GM06990 (cell line): Measurements from ENCODE around the gene GNA14.

Experiments used
- DNase-seq: peaks from one replicate; pipeline ENCODE4 v3.0.0-alpha.2; 2011; ENCODE audit not compliant: insufficient read length; ENCODE audit errors: extremely low read depth
- H3K27me3 ChIP-seq: replicated peaks from 2 replicates; pipeline ENCODE4 v1.6.0; 2011; ENCODE audit warnings: low read length; ENCODE audit not compliant: control insufficient read depth, insufficient read depth
- H3K36me3 ChIP-seq: 2 replicates; pipeline ENCODE4 v1.5.1; 2011; ENCODE audit warnings: low read length; ENCODE audit not compliant: control insufficient read depth, insufficient read depth
- H3K4me3 ChIP-seq: replicated peaks from 2 replicates; pipeline ENCODE4 v1.5.1; 2011; ENCODE audit warnings: low read depth, mild to moderate bottlenecking, control low read depth, low read length
- TF ChIP-seq, protein P1 (sequence below): IDR thresholded peaks from 2 replicates; pipeline ENCODE4 v1.5.1; 2011; ENCODE audit warnings: low read length, control low read depth, mild to moderate bottlenecking, inconsistent platforms; ENCODE audit not compliant: insufficient read depth, poor library complexity, severe bottlenecking

GNA14 gene

DNA sequence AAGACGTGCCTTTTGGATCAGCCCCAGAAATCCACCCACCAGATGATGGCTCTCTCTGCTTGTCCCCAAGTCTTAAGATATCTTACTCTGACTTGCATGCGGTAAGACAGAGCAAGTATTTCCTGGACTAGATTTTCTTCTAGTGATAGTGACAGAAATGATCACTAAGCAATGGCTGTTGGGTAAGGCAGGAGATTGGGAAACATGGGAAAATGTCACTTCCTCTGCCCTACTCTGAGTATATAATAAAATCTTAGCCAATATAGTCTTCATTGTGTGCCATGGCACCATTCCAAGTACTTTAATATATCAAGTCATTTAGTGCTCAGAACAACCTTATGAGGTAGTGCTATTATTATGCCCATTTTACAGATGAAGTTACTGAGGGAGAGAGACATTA lies 31.0 kb upstream of the GNA14 start:
- Histone ChIP-seq H3K36me3 (no peaks in the 10 kb centered on the region), H3K27me3 (no peaks in the 10 kb centered on the region), H3K4me3 (no peak overlapping the region)
- no peak for DNase-seq
- TF ChIP-seq, protein P1, sequence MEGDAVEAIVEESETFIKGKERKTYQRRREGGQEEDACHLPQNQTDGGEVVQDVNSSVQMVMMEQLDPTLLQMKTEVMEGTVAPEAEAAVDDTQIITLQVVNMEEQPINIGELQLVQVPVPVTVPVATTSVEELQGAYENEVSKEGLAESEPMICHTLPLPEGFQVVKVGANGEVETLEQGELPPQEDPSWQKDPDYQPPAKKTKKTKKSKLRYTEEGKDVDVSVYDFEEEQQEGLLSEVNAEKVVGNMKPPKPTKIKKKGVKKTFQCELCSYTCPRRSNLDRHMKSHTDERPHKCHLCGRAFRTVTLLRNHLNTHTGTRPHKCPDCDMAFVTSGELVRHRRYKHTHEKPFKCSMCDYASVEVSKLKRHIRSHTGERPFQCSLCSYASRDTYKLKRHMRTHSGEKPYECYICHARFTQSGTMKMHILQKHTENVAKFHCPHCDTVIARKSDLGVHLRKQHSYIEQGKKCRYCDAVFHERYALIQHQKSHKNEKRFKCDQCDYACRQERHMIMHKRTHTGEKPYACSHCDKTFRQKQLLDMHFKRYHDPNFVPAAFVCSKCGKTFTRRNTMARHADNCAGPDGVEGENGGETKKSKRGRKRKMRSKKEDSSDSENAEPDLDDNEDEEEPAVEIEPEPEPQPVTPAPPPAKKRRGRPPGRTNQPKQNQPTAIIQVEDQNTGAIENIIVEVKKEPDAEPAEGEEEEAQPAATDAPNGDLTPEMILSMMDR, result no peak

DNA sequence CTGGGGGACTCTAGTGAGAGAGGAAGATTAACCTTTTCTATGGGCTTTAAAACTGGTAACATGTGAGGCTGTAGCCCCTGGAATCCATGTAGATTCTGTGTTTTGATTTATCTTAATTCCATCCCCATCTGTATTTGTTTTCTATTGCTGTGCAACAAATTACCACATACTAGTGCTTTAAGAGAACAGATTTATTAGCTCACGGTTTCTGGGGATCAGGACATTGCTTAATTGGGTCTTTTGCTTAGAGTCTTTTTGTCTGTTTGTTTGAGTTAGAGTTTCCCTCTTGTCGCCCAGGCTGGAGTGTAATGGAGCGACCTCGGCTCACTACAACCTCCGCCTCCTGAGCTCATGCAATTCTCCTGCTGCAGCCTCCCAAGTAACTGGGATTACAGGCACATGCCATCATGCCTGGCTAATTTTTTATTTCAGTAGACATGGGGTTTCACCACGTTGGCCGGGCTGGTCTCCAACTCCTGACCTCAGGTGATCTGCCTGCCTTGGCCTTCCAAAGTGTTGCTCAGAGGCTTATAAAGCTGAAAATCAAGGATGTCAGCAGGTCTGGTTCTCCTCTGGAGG lies 29.9 kb upstream of the GNA14 start:
- TF ChIP-seq, protein P1, result no peak
- no peak overlapping the region for H3K4me3 ChIP-seq
- no peaks in the 10 kb centered on the region for H3K27me3 ChIP-seq
- no peaks in the 10 kb centered on the region for H3K36me3 ChIP-seq
- no peak for DNase-seq

DNA sequence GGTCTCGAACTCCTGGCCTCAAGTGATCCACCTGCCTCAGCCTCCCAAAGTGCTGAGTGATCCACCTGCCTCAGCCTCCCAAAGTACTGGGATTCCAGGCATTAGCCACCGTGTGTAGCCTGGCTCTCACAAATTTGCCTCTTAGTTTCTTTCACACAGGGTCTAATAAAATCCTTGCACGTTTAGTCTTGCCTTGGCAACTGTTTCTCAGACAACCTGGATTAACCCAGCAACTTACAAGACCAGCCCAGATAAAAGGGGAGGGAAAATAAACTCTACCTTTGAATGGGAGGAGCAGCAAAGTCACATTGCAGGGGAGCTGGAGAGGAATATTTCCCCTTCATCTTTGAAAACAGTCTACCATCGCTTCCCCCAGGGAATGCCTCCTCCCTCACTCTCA lies 29.3 kb upstream of the GNA14 start:
- DNase-seq, result no peak

DNA sequence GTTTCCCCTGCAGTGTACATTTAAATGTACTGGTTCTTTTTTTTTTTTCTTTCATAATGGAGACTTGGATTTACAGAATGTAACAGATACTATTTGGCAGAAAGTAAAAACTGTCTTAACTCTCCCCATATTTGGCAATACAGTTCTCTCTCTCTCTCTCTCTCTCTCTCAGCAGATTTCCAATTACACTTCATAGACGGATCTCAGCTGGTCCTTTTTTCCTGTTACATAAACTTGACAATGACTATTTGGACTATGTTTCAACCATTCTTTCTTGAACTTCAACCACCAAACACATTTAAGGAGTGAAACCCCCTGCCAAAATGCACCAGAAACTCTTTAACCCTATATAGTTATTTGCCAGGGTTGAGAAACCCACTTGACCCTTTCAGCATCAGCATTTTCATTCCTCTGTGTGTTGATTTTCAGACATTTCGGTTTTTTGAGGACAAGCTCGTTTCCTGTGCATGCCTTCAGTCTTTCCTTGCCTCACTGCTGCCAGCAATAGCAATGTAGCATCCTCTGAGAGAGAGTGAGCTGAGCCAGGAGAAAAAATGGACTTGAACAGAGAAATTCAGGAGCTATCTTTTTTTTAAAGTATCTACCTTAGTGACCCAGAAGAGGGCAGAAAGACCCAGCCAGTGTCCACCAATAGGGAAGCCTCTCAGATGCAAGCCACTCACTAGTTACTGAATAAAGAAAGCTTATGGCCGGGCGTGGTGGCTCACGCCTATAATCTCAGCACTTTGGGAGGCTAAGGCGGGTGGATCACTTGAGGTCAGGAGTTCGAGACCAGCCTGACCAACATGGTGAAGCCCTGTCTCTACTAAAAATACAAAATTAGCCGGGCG lies 26.0 kb upstream of the GNA14 start:
- Histone ChIP-seq H3K4me3 (no peak overlapping the region), H3K27me3 (no peaks in the 10 kb centered on the region), H3K36me3 (no peaks in the 10 kb centered on the region)
- TF ChIP-seq, protein P1, result no peak
- no peak for DNase-seq

More for the DNA sequence above, 29.3 kb upstream of the GNA14 start:
- H3K4me3 ChIP-seq, result no peak overlapping the region
- H3K27me3 ChIP-seq, result no peaks in the 10 kb centered on the region
- TF ChIP-seq, protein P1, result no peak
- H3K36me3 ChIP-seq, result no peaks in the 10 kb centered on the region

DNA sequence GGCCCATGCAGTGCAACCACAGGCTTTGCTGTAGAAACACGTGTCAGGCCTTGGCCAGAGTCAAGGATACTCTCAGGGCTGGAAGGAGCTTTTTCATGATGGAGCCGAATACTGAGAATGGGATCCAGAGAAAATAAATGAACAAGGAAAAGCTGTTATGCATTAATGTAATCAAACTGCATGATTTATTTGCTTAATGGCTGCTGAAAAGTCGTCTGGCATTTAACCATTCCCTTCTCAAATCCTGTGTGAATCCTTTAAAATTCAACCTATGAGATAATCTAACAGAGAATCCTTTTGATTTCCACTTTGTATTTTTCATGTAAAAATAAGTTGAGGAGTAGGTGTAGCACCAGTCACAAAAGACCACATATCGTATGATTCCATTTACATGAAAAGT lies 24.1 kb upstream of the GNA14 start:
- Histone ChIP-seq H3K27me3 (no peaks in the 10 kb centered on the region), H3K36me3 (no peaks in the 10 kb centered on the region), H3K4me3 (no peak overlapping the region)
- TF ChIP-seq, protein P1, result no peak
- DNase-seq, result no peak

DNA sequence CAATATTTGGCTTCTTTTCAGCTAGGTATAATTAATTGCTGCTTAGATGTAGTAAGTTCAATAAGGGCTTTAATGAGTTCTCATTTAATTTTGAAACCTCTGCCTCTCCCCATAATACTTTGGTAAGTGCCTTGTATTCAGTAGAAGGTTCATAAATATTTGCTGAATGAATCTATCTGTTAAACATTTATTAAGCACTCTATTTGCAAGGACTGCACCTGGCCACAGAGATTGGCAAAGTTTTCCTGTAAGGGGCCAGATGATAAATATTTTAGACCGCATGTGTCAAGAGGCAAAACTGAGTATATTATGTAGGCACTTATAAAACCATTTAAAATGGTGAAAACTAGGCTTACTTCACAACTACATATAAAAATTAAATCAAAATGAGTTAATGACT lies 19.0 kb upstream of the GNA14 start:
- Histone ChIP-seq H3K4me3 (no peak overlapping the region), H3K36me3 (no peaks in the 10 kb centered on the region), H3K27me3 (no peaks in the 10 kb centered on the region)
- TF ChIP-seq, protein P1, result no peak
- no peak for DNase-seq
